Activated T-cell treated with anti-CD3 and anti-CD28 coated beads for 24 hours (primary cell): ENCODE results near the gene HOXB6.

Source experiments
- DNase-seq: peaks from one replicate; pipeline ENCODE4 v3.0.0-alpha.2; 2020; ENCODE audit warnings: low read depth

Gene HOXB6

GRCh38 chr17:48552466-48553189 is 52.2 kb downstream of the HOXB6 start:
- no peak for DNase-seq

- DNase-seq, result no peak
Observed at GRCh38 chr17:48551596-48552465, 53.0 kb downstream of the HOXB6 start.

GRCh38 chr17:48551214-48551555 is 53.6 kb downstream of the HOXB6 start:
- no peak for DNase-seq

- DNase-seq, result no peak
Observed at GRCh38 chr17:48550502-48551213, 54.1 kb downstream of the HOXB6 start.

- no peak for DNase-seq
Observed at GRCh38 chr17:48549914-48550501, 54.8 kb downstream of the HOXB6 start.

- DNase-seq, result no peak
Observed at GRCh38 chr17:48549281-48549630, 55.5 kb downstream of the HOXB6 start.

- no peak for DNase-seq
Observed at GRCh38 chr17:48548523-48549280, 56.1 kb downstream of the HOXB6 start.

- DNase-seq, result peak; percentile 20
Observed at GRCh38 chr17:48547808-48548522, 56.8 kb downstream of the HOXB6 start.

GRCh38 chr17:48546924-48547807 is 57.6 kb downstream of the HOXB6 start:
- no peak for DNase-seq

GRCh38 chr17:48546137-48546923 is 58.5 kb downstream of the HOXB6 start:
- DNase-seq, result no peak
